ENCODE results near the gene FHIT. TPM values are rescaled to one million over a fixed set of nuclear protein-coding genes. Genes with fewer than 3 reads are reported as not detected.

The FHIT gene
- total and polyA plus RNA-seq, 10 of the 15 experiments (the other 5 are each of a cell fraction or from before 2014, with no cell fraction given), result 4.2 to 14.9 (median 9.4) TPM

- no peak for FAIRE-seq
- no peak overlapping the region for H3K9ac ChIP-seq (ENCODE audit: control insufficient read depth, insufficient read depth, low read length)
- no peak for DNase-seq (ENCODE audit: low read depth, low spot score)
- TF ChIP-seq FOXK2 (IDR thresholded peaks at IDR 0.05) (no peak), NFXL1 (IDR thresholded peaks at IDR 0.05; ENCODE audit: borderline replicate concordance) (no peak), BCLAF1 (IDR thresholded peaks at IDR 0.05) (no peak), TCF3 (IDR thresholded peaks at IDR 0.05; ENCODE audit: borderline replicate concordance, insufficient read depth, low read depth, low read length) (no peak), FOS (IDR thresholded peaks at IDR 0.05; ENCODE audit: borderline replicate concordance, extremely low read depth, insufficient read length) (no peak)
- TF ChIP-seq, protein P1, sequence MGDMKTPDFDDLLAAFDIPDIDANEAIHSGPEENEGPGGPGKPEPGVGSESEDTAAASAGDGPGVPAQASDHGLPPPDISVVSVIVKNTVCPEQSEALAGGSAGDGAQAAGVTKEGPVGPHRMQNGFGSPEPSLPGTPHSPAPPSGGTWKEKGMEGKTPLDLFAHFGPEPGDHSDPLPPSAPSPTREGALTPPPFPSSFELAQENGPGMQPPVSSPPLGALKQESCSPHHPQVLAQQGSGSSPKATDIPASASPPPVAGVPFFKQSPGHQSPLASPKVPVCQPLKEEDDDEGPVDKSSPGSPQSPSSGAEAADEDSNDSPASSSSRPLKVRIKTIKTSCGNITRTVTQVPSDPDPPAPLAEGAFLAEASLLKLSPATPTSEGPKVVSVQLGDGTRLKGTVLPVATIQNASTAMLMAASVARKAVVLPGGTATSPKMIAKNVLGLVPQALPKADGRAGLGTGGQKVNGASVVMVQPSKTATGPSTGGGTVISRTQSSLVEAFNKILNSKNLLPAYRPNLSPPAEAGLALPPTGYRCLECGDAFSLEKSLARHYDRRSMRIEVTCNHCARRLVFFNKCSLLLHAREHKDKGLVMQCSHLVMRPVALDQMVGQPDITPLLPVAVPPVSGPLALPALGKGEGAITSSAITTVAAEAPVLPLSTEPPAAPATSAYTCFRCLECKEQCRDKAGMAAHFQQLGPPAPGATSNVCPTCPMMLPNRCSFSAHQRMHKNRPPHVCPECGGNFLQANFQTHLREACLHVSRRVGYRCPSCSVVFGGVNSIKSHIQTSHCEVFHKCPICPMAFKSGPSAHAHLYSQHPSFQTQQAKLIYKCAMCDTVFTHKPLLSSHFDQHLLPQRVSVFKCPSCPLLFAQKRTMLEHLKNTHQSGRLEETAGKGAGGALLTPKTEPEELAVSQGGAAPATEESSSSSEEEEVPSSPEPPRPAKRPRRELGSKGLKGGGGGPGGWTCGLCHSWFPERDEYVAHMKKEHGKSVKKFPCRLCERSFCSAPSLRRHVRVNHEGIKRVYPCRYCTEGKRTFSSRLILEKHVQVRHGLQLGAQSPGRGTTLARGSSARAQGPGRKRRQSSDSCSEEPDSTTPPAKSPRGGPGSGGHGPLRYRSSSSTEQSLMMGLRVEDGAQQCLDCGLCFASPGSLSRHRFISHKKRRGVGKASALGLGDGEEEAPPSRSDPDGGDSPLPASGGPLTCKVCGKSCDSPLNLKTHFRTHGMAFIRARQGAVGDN (IDR thresholded peaks at IDR 0.05), result no peak
- TF ChIP-seq, protein P2, sequence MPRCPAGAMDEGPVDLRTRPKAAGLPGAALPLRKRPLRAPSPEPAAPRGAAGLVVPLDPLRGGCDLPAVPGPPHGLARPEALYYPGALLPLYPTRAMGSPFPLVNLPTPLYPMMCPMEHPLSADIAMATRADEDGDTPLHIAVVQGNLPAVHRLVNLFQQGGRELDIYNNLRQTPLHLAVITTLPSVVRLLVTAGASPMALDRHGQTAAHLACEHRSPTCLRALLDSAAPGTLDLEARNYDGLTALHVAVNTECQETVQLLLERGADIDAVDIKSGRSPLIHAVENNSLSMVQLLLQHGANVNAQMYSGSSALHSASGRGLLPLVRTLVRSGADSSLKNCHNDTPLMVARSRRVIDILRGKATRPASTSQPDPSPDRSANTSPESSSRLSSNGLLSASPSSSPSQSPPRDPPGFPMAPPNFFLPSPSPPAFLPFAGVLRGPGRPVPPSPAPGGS (IDR thresholded peaks at IDR 0.05; ENCODE audit: borderline replicate concordance, insufficient read depth, low read depth, low read length, poor library complexity, severe bottlenecking), result no peak
- H3K9me3 ChIP-seq (replicated peaks; ENCODE audit: control insufficient read depth, insufficient read depth, low read length), result no peaks in the 10 kb centered on the region
- no peak overlapping the region for H3K27ac ChIP-seq (ENCODE audit: control insufficient read depth, insufficient read depth)
- WGBS (ENCODE audit: insufficient coverage, insufficient replicate concordance, low lambda C conversion rate, missing lambda C conversion rate), result 0% methylated on average over 2 of the region's 2 CpGs
- H3K4me1 ChIP-seq (ENCODE audit: control insufficient read depth, insufficient read depth, low read length), result peaks cover 4% of the 10 kb centered on the region; the same call in 1 of the 2 replicates
- intact Hi-C loops (cut with micrococcal nuclease; ENCODE audit: unreplicated experiment) (no loop called here), in situ Hi-C loops (cut with MboI) (no loop called here)
- H3K79me2 ChIP-seq (ENCODE audit: control insufficient read depth, insufficient read depth, low read length), result no peaks in the 10 kb centered on the region
- CTCF ChIA-PET, result interaction anchor here (1.1 kb wide), 1 partner anchor 780 kb away, joined by 3 read pairs; no protein-coding TSS in a partner anchor
- no peak for ATAC-seq
- SMC1A ChIA-PET (ENCODE audit: uncharacterized antibody, unreplicated experiment), result interaction anchor here (1.1 kb wide), 1 partner anchor 13 kb away, joined by 3 read pairs; no protein-coding TSS in a partner anchor
- no peaks in the 10 kb centered on the region for H4K20me1 ChIP-seq (ENCODE audit: control insufficient read depth, insufficient read depth)
- RAD21 ChIA-PET (ENCODE audit: unreplicated experiment), result no interaction called here
- POLR2A ChIA-PET, result no interaction called here
- no peak overlapping the region for H2AFZ ChIP-seq (ENCODE audit: control insufficient read depth, low read depth, low read length)
- no peaks in the 10 kb centered on the region for H3K27me3 ChIP-seq (replicated peaks in 1 of 2; ENCODE audit: control insufficient read depth in 2 of 2, insufficient read depth in 2 of 2, low read length in 1 of 2)
- no peak overlapping the region for H3K4me3 ChIP-seq
- BruUV-seq (replicated peaks), result no TSS peak
- H3K4me2 ChIP-seq (ENCODE audit: control insufficient read depth, insufficient read depth), result no peak overlapping the region
- H3K36me3 ChIP-seq (ENCODE audit: control insufficient read depth in 2 of 2, insufficient read depth in 2 of 2, low read length in 1 of 2), result no peaks in the 10 kb centered on the region
These were observed 1270.7 kb downstream of the FHIT start for GRCh38 chr3:59980576-59980975.
